HL-60/S4 treated with phorbol 12-myristate 13-acetate at 8.2 ng/mL for 4 days and 3 days (cell line): ENCODE measurements around the gene RHBDD1.

Source experiments
- in situ Hi-C: fragments of 300-500 bp; cut with MboI; formaldehyde crosslinking; loops from 2 replicates; pipeline ENCODE4 v1.15.0; 2022; ENCODE audit warnings: low sequenced_read_pairs

RHBDD1 gene

DNA sequence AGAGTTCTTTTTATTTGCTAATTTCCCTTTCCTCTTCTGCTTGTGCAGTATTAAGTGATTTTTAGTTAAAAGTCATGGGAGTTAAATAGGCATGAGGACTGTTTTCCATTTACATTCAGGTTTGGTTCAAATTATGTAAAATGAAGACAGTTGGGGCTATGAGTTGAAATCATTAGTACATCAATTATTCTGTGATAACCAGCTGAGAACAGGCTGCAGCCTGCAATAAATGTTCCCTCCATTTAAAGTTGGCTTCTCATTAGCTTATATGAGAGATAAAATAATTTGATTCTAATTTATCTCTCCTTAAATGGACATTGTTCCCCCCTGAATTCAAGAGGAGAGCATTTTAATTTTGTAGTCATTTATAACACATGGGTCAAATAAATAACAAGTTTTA, 48.3 kb downstream of the RHBDD1 start:
- in situ Hi-C loops: no loop called here

DNA sequence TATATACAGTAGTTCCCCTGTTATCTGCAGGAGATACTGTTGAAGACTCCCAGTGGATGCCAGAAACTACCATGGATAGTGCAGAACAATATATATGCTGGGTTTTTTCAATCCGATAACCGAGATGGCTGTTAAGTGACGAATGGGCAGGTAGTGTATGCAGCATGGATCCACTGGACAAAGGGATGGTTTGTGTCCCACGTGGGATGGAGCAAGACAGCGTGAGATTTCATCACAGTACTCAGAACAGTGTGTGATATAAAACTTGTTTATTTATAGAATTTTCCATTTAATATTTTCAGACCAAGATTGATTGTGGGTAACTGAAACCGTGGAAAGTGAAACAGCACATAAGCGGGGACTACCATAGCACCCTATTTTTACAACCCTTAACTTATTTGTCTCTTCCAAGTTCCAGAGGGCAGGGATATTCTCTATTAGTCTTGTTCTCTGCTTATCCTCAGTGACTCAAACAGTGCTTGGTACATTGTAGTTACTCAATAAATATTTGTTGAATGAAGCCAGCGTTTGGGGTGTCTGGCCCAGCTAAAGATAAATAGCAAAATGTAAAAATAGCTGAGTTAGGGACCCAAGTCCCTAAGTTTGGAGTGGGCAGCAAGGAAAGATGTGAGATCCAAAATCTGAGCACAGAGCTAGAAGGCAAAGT, 50.0 kb downstream of the RHBDD1 start:
- in situ Hi-C loops: no loop called here

DNA sequence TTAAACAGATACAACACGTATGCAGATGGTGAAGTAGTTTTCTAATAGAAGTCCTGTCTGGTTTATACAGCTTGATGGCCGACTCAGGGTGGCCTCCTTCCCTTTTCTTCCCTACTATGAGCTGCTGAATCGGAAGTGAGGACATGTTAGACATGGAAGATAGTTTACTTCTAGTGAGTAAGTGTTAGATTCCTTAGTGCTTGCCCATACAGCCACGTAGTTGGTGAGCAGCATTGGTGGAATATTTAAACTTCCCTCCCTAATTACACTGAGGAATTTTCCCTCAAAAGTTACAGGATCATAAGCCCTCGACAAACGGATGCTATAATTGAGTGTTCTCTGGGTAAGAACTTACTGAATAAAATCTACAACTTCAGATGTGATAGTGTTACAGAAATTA, 52.1 kb downstream of the RHBDD1 start:
- in situ Hi-C loops: no loop called here

- in situ Hi-C loops: no loop called here
Observed at GRCh38 chr2:226888378-226888965, 52.6 kb downstream of the RHBDD1 start.

DNA sequence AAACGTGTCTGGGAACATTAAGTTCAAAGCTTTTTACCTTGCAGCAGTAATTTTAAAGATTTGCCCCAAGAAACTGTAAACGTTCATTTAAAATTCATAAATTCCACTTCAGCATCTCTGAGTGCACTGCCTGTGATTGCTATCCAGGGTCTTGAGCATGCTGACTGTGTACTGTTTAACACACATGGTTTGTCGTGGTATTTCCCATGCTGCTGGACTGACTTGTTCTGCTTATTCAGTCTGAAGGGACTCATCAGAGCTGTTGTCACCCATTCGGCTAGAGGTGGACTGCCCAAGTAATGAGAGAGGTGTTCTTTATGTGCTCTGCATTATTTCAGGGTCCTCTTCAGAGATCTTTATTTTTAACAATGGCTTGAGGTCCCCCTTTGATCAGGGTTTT, 53.1 kb downstream of the RHBDD1 start:
- in situ Hi-C loops: no loop called here

- in situ Hi-C loops: no loop called here
Observed at GRCh38 chr2:226890286-226890685, 54.4 kb downstream of the RHBDD1 start.

DNA sequence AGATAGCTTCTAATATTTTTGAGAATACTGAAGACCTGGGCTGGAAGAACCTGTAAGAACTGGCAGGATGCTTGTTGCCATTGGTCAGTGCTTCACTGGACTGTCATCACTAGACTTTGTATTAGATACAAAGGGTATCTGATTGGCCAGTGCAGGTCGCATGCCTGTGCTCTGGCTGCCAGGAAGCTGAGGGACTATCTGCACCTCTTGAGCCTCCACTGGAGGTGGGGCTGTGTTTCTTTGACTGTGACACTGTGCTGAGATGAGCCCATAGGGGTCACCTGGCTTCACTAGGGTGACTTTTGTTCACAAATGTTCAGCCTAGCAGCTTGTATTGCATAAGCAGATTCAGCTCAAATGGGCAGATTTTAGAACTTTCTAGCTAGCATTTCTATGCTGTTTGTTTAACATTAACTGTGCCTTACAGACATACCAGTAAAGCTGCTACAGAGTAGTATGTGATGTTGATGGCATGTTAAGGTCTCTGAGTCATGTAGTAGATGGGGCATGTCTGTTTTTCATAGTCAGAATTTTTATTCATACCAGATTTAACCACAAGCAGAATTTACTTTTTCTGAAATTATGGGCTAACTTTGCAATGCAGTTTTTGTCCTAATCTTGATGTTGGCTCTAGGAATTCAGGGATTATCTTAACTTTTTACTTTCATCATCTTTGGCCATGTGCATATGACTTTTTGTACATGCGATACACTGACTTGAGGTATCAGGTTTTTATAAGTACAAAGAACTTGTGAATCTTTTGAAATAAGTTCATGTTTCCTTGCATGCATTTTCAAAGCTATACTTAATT, 56.1 kb downstream of the RHBDD1 start:
- in situ Hi-C loops: no loop called here

GRCh38 chr2:226892729-226893128, 56.9 kb downstream of the RHBDD1 start:
- in situ Hi-C loops: no loop called here

DNA sequence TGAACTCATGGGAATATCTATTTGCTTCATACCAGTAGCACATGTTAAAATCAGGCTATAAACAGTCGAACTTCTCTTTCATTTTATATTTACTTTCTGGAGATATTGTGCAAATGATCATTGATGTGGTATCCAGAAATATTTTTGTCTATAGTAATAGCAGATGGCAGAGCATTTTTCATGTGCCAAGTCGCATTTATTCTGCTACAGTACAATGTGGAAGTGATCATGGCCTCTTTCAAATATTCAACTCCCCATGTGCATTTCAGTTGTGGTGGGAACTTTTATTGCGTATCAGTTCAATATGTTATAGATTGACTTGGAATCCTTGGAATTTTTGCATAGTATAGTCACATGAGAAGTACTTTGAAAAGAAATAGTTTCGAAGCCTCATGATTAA, 57.4 kb downstream of the RHBDD1 start:
- in situ Hi-C loops: no loop called here

DNA sequence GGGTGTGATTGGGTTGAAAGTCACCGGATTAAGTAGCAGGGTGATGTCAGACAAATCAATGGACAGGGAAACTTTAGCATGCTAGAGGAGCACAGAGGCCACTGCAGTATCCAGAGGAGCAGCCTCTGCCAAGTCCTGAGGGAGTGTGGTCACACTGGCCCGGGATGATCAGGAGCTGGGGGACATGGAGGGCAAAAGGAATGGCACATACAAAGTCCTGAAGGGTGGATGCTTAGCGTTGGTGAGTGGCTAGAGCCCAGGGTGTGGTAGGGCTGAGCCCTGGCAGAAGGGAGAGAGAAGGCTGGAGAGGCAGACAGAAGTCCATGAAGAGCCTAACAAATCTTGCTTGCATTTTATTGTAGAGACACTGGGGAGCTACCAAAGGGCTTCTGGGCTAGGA, 58.9 kb downstream of the RHBDD1 start:
- in situ Hi-C loops: no loop called here

GRCh38 chr2:226895579-226895978, 59.7 kb downstream of the RHBDD1 start:
- in situ Hi-C loops: no loop called here

- in situ Hi-C loops: no loop called here
Observed at GRCh38 chr2:226898121-226898520, 62.3 kb downstream of the RHBDD1 start.

- in situ Hi-C loops: no loop called here
Observed at GRCh38 chr2:226898897-226899296, 63.0 kb downstream of the RHBDD1 start.

DNA sequence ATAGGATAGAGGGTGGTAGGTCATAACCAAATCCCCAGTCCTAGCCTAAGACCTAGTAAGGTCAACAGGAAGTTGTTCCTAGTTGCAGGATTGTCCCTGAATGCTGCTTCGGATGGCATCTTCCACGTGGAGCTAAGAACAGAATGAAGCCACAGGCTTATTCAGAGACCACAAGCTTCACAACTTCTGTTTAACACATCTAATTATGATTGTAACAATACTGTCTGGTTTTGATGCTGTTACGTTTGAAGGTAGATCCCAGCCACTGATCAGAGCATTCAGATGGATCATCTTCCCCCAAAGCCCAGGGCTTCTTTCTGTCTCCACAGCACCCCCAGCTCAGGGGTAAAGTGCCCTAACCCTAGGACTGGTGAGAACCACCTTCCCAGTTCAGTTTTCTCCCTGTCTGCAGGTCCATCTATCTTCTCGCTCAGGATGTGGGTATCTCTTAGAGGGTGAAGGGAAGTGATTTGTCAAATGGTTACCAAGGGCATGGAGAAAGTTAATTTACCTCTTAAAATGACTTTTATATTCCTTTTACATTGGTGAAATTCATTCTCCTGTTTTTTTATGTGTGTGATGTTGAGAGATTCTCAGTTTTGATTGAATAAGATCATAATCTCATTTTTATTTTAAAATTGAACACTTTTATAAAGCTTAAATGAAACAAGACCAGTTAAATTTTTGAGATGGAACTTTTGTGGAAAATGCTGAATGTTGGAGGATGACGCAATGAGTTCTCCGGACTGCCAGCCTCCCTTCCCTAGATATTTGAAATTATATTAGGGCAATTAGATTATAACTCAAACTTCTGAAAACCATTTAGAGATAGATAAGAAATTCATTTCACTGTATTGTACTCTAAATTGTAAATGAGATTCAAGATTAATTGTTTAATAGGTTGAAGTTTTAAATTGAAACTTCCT, 66.5 kb downstream of the RHBDD1 start:
- in situ Hi-C loops: no loop called here

DNA sequence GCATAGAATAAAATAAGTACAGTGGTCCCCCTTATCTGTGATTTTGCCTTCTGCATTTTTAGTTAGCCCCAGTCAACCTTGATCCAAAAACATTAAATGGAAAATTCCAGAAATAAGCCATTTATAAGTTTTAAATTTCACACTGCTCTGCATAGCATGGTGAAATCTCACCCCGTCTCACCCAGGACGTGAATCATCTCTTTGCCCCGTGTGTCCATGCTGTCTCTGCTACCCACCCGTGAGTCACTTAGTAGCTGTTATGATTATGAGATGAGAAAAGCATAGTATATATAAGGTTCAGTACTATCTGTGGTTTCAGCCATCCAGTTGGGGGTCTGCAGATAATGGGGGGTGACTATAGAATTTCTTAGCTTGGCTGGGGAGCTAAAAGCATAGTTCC, 67.3 kb downstream of the RHBDD1 start:
- in situ Hi-C loops: no loop called here

- in situ Hi-C loops: no loop called here
Observed at GRCh38 chr2:226904592-226904991, 68.7 kb downstream of the RHBDD1 start.

GRCh38 chr2:226905718-226906117, 69.9 kb downstream of the RHBDD1 start:
- in situ Hi-C loops: no loop called here

- in situ Hi-C loops: no loop called here
Observed at GRCh38 chr2:226906163-226906693, 70.4 kb downstream of the RHBDD1 start.

- in situ Hi-C loops: no loop called here
Observed at GRCh38 chr2:226909126-226909525, 73.3 kb downstream of the RHBDD1 start.

GRCh38 chr2:226909836-226910235, 74.0 kb downstream of the RHBDD1 start:
- in situ Hi-C loops: no loop called here

GRCh38 chr2:226910384-226910783, 74.5 kb downstream of the RHBDD1 start:
- in situ Hi-C loops: no loop called here
